ENCODE data around the gene PDXDC1.
"Not testable (repeated sequence)": the region's sequence is repeated elsewhere in the genome, so short reads cannot be mapped to it uniquely, and the experiment has no call there.

PDXDC1 gene

GRCh38 chr16:15076161-15076560 lies 101.3 kb downstream of the PDXDC1 start:
- DNase-seq, result not testable (repeated sequence)

GRCh38 chr16:15080883-15081282 lies 106.1 kb downstream of the PDXDC1 start:
- not testable (repeated sequence) for DNase-seq

- not testable (repeated sequence) for DNase-seq
These were observed 108.0 kb downstream of the PDXDC1 start for GRCh38 chr16:15082788-15083187.

GRCh38 chr16:15090663-15091269 lies 115.9 kb downstream of the PDXDC1 start:
- DNase-seq, result not testable (repeated sequence)

GRCh38 chr16:15093571-15093954 lies 118.7 kb downstream of the PDXDC1 start:
- not testable (repeated sequence) for DNase-seq

GRCh38 chr16:15093955-15094827 lies 119.4 kb downstream of the PDXDC1 start, which contains the start of gene RRN3:
RRN3 (minus strand) TSS chr16:15094272; CDS start chr16:15094233, 39 bp downstream.
- peak; percentile 86 for DNase-seq

GRCh38 chr16:15096583-15096972 lies 121.8 kb downstream of the PDXDC1 start:
- not testable (repeated sequence) for DNase-seq

GRCh38 chr16:15099366-15099909 lies 124.6 kb downstream of the PDXDC1 start:
- not testable (repeated sequence) for DNase-seq

GRCh38 chr16:15100372-15100987 lies 125.7 kb downstream of the PDXDC1 start:
- not testable (repeated sequence) for DNase-seq

GRCh38 chr16:15127641-15128425 lies 153.0 kb downstream of the PDXDC1 start:
- DNase-seq, result not testable (repeated sequence)

GRCh38 chr16:15130256-15130932 lies 155.6 kb downstream of the PDXDC1 start:
- DNase-seq, result not testable (repeated sequence)

- not testable (repeated sequence) for DNase-seq
These were observed 156.3 kb downstream of the PDXDC1 start for GRCh38 chr16:15130943-15131700.

- not testable (repeated sequence) for DNase-seq
These were observed 158.0 kb downstream of the PDXDC1 start for GRCh38 chr16:15132719-15133428.

- not testable (repeated sequence) for DNase-seq
These were observed 158.7 kb downstream of the PDXDC1 start for GRCh38 chr16:15133554-15133953.

- not testable (repeated sequence) for DNase-seq
These were observed 160.1 kb downstream of the PDXDC1 start for GRCh38 chr16:15134752-15135482.

GRCh38 chr16:15135483-15136360 lies 160.9 kb downstream of the PDXDC1 start:
- DNase-seq, result not testable (repeated sequence)

- not testable (repeated sequence) for DNase-seq
These were observed 162.7 kb downstream of the PDXDC1 start for GRCh38 chr16:15137514-15137913.
